HEK293 (cell line): ENCODE measurements around the gene HPX.

Experiments used
- CTCF ChIA-PET: fragments of 350-600 bp; formaldehyde crosslinking; extraction: SDS; loops from one replicate; lab custom pipeline; 2021; ENCODE audit warnings: antibody characterized with exemption; lab: Yijun Ruan, JAX
- POLR2A ChIA-PET: fragments of 300-600 bp; formaldehyde crosslinking; extraction: SDS; loops from one replicate; lab custom pipeline; 2020; ENCODE audit warnings: antibody characterized with exemption, inconsistent platforms; lab: Yijun Ruan, JAX
- H3K27ac ChIP-seq: fragments of 200-500 bp; sonication (Bioruptor generic); 2 replicates; pipeline ENCODE4 v1.5.1; 2014; ENCODE audit warnings: low read depth, low read length, control low read depth, inconsistent platforms; ENCODE audit errors: extremely low read depth
- H3K36me3 ChIP-seq, 2 experiments: fragments of 200-500 bp in 1 of 2; sonication (Bioruptor generic) in 1 of 2; 1 replicate in 1 of 2; 2 replicates in 1 of 2; pipeline ENCODE4 v1.5.1; 2014 to 2017; ENCODE audit warnings: inconsistent platforms in 2 of 2, low read length in 2 of 2; ENCODE audit not compliant: control insufficient read depth in 2 of 2, insufficient read depth in 1 of 2
- H3K4me1 ChIP-seq: fragments of 200-500 bp; sonication (Bioruptor generic); 2 replicates; pipeline ENCODE4 v1.5.1; 2014; ENCODE audit warnings: mild to moderate bottlenecking, low read length, inconsistent platforms; ENCODE audit not compliant: control insufficient read depth, insufficient read depth
- H3K4me3 ChIP-seq: 2 replicates; pipeline ENCODE4 v1.5.1; 2011; ENCODE audit warnings: low read depth, mild to moderate bottlenecking, control low read depth, low read length, moderate library complexity
- H3K9me3 ChIP-seq: fragments of 200-500 bp; sonication (Bioruptor generic); 2 replicates; pipeline ENCODE4 v1.5.1; 2014; ENCODE audit warnings: low read depth, low read length, inconsistent platforms; ENCODE audit not compliant: control insufficient read depth, insufficient read depth
- GLIS2 ChIP-seq: fragments of 450-650 bp; formaldehyde crosslinking; IDR thresholded peaks from 2 replicates; pipeline ENCODE4 v1.5.1; 2016; ENCODE audit warnings: missing biosample characterization, missing genetic modification characterization
- HOXA7 ChIP-seq: sonication (generic); formaldehyde crosslinking; IDR thresholded peaks from 2 replicates; pipeline ENCODE4 v1.8.1; 2022; ENCODE audit warnings: missing genetic modification reagents, borderline replicate concordance
- SALL2 ChIP-seq: fragments of 450-650 bp; formaldehyde crosslinking; IDR thresholded peaks from 2 replicates; pipeline ENCODE4 v1.5.0; 2017; ENCODE audit warnings: missing biosample characterization, mild to moderate bottlenecking, missing genetic modification characterization, borderline replicate concordance
- SETDB1 ChIP-seq: IDR thresholded peaks from one replicate; pipeline ENCODE4 v1.6.1; 2017; ENCODE audit warnings: mild to moderate bottlenecking, low read length, moderate library complexity, mixed read lengths; ENCODE audit not compliant: insufficient read length
- ZBTB48 ChIP-seq: fragments of 450-650 bp; formaldehyde crosslinking; IDR thresholded peaks from 2 replicates; pipeline ENCODE4 v1.5.1; 2016; ENCODE audit warnings: missing biosample characterization, missing genetic modification characterization
- ZFP69B ChIP-seq: fragments of 450-650 bp; formaldehyde crosslinking; IDR thresholded peaks from 2 replicates; pipeline ENCODE4 v1.5.1; 2016; ENCODE audit warnings: missing biosample characterization, missing genetic modification characterization
- ZNF112 ChIP-seq: fragments of 450-650 bp; formaldehyde crosslinking; IDR thresholded peaks from 2 replicates; pipeline ENCODE4 v1.5.0; 2017; ENCODE audit warnings: missing biosample characterization, missing genetic modification characterization
- ZNF132 ChIP-seq: fragments of 450-650 bp; formaldehyde crosslinking; IDR thresholded peaks from 2 replicates; pipeline ENCODE4 v1.5.1; 2017; ENCODE audit warnings: missing biosample characterization, missing genetic modification characterization, borderline replicate concordance
- ZNF138 ChIP-seq: fragments of 450-650 bp; formaldehyde crosslinking; IDR thresholded peaks from 2 replicates; pipeline ENCODE4 v1.5.1; 2016; ENCODE audit warnings: missing biosample characterization, missing genetic modification characterization, borderline replicate concordance
- ZNF19 ChIP-seq: fragments of 450-650 bp; formaldehyde crosslinking; IDR thresholded peaks from 2 replicates; pipeline ENCODE4; 2016; ENCODE audit warnings: missing biosample characterization, missing genetic modification characterization, low read depth
- ZNF280C ChIP-seq: fragments of 450-650 bp; formaldehyde crosslinking; IDR thresholded peaks from 2 replicates; pipeline ENCODE4 v1.5.1; 2016; ENCODE audit warnings: missing biosample characterization, missing genetic modification characterization
- ZNF292 ChIP-seq: fragments of 450-650 bp; formaldehyde crosslinking; IDR thresholded peaks from 2 replicates; pipeline ENCODE4 v1.5.1; 2016; ENCODE audit warnings: low read depth, missing biosample characterization, missing genetic modification characterization, borderline replicate concordance
- ZNF37A ChIP-seq: fragments of 450-650 bp; IDR thresholded peaks from 2 replicates; pipeline ENCODE4 v1.5.1; 2018; ENCODE audit warnings: missing biosample characterization, missing genetic modification characterization
- ZNF600 ChIP-seq: fragments of 450-650 bp; formaldehyde crosslinking; IDR thresholded peaks from 2 replicates; pipeline ENCODE4 v1.5.1; 2016; ENCODE audit warnings: missing biosample characterization, missing genetic modification characterization
- ZNF610 ChIP-seq: fragments of 450-650 bp; formaldehyde crosslinking; IDR thresholded peaks from 2 replicates; pipeline ENCODE4 v1.5.1; 2016; ENCODE audit warnings: missing biosample characterization, missing genetic modification characterization, borderline replicate concordance
- ZNF639 ChIP-seq: fragments of 450-650 bp; formaldehyde crosslinking; IDR thresholded peaks from 2 replicates; pipeline ENCODE4 v1.5.1; 2016; ENCODE audit warnings: missing biosample characterization, missing genetic modification characterization
- ZNF776 ChIP-seq: fragments of 450-650 bp; formaldehyde crosslinking; IDR thresholded peaks from 2 replicates; pipeline ENCODE4 v1.5.0; 2017; ENCODE audit warnings: missing biosample characterization, missing genetic modification characterization, borderline replicate concordance
- TF ChIP-seq, protein P1 (sequence below): fragments of 450-650 bp; formaldehyde crosslinking; IDR thresholded peaks from 2 replicates; pipeline ENCODE4 v1.5.1; 2016; ENCODE audit warnings: missing biosample characterization, missing genetic modification characterization
- TF ChIP-seq, protein P2 (sequence below): fragments of 450-650 bp; formaldehyde crosslinking; IDR thresholded peaks from 2 replicates; pipeline ENCODE4; 2016; ENCODE audit warnings: missing biosample characterization, missing genetic modification characterization

Gene HPX

GRCh38 chr11:6485661-6486060 lies 44.9 kb upstream of the HPX start:
- Histone ChIP-seq H3K27ac (no peak overlapping the region), H3K9me3 (no peaks in the 10 kb centered on the region), H3K4me3 (no peak overlapping the region), H3K4me1 (no peaks in the 10 kb centered on the region), H3K36me3 (peaks cover 3 to 80% of the 10 kb centered on the region in 2 experiments; a peak in 2 of 3 replicates)
- TF ChIP-seq HOXA7 (CRISPR knock-in tag) = no peak
- TF ChIP-seq SETDB1 = no peak
- no peak for TF ChIP-seq ZNF776 (tag by site-specific recombination)
- TF ChIP-seq ZNF37A = no peak
- no peak for TF ChIP-seq ZNF610
- no peak for TF ChIP-seq ZNF639 (tag by site-specific recombination)
- TF ChIP-seq ZNF292 (tag by site-specific recombination) = no peak
- no peak for TF ChIP-seq ZBTB48
- no peak for TF ChIP-seq ZNF280C (tag by site-specific recombination)
- CTCF ChIA-PET = interaction anchor here (0.5 to 1.5 kb wide), 4 partner anchors 20 to 887 kb away, joined by 3 to 8 read pairs (median 4); no protein-coding TSS in a partner anchor
- POLR2A ChIA-PET = no interaction called here

GRCh38 chr11:6483015-6483414 lies 42.2 kb upstream of the HPX start:
- TF ChIP-seq, protein P1, sequence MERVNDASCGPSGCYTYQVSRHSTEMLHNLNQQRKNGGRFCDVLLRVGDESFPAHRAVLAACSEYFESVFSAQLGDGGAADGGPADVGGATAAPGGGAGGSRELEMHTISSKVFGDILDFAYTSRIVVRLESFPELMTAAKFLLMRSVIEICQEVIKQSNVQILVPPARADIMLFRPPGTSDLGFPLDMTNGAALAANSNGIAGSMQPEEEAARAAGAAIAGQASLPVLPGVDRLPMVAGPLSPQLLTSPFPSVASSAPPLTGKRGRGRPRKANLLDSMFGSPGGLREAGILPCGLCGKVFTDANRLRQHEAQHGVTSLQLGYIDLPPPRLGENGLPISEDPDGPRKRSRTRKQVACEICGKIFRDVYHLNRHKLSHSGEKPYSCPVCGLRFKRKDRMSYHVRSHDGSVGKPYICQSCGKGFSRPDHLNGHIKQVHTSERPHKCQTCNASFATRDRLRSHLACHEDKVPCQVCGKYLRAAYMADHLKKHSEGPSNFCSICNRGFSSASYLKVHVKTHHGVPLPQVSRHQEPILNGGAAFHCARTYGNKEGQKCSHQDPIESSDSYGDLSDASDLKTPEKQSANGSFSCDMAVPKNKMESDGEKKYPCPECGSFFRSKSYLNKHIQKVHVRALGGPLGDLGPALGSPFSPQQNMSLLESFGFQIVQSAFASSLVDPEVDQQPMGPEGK (tag by site-specific recombination) = no peak
- TF ChIP-seq, protein P2, sequence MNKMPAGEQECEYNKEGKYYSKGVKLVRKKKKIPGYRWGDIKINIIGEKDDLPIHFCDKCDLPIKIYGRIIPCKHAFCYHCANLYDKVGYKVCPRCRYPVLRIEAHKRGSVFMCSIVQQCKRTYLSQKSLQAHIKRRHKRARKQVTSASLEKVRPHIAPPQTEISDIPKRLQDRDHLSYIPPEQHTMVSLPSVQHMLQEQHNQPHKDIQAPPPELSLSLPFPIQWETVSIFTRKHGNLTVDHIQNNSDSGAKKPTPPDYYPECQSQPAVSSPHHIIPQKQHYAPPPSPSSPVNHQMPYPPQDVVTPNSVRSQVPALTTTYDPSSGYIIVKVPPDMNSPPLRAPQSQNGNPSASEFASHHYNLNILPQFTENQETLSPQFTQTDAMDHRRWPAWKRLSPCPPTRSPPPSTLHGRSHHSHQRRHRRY (tag by site-specific recombination) = no peak
- TF ChIP-seq ZNF138 (tag by site-specific recombination) = no peak
- no peak for TF ChIP-seq ZFP69B (tag by site-specific recombination)
- TF ChIP-seq ZNF19 (tag by site-specific recombination) = no peak
- TF ChIP-seq SALL2 (tag by site-specific recombination) = no peak
- TF ChIP-seq ZNF112 (tag by site-specific recombination) = no peak
- no peak for TF ChIP-seq GLIS2
- no peak for TF ChIP-seq ZNF132 (tag by site-specific recombination)
- no peak for TF ChIP-seq ZNF600
- ChIA-PET POLR2A (interaction anchor here (2.9 kb wide), 1 partner anchor 14 kb away, joined by 40 read pairs; no protein-coding TSS in a partner anchor), CTCF (interaction anchor here (0.6 to 1.5 kb wide), 4 partner anchors 9 to 104 kb away, joined by 3 to 5 read pairs (median 3); partner anchors contain the start of gene HPX)
- Histone ChIP-seq H3K36me3 (peaks cover 0 to 81% of the 10 kb centered on the region in 2 experiments; a peak in 1 of 3 replicates), H3K4me1 (no peaks in the 10 kb centered on the region), H3K4me3 (no peak overlapping the region), H3K9me3 (no peaks in the 10 kb centered on the region), H3K27ac (no peak overlapping the region)
